Panc1 (cell line): Measurements from ENCODE around the gene KCNIP4.

Experiments
- TCF7L2 ChIP-seq: IDR thresholded peaks from 2 replicates; pipeline ENCODE4 v1.6.1; 2011; ENCODE audit warnings: mild to moderate bottlenecking, low read depth, low read length, inconsistent platforms
- TF ChIP-seq, protein P1 (sequence below): fragments of 450-650 bp; IDR thresholded peaks from 2 replicates; pipeline ENCODE4 v1.5.1; 2017; ENCODE audit warnings: mild to moderate bottlenecking
- TF ChIP-seq, protein P2 (sequence below), 2 experiments: IDR thresholded peaks; 2 replicates each; pipeline ENCODE4 v1.6.1; 2011 to 2012; ENCODE audit warnings: low read depth in 2 of 2, control low read depth in 1 of 2, low read length in 1 of 2, mild to moderate bottlenecking in 1 of 2, moderate library complexity in 1 of 2; ENCODE audit not compliant: insufficient read depth in 1 of 2

GRCh38 chr4:21753084-21753760 lies 195.3 kb downstream of the KCNIP4 start:
- TF ChIP-seq, protein P1, sequence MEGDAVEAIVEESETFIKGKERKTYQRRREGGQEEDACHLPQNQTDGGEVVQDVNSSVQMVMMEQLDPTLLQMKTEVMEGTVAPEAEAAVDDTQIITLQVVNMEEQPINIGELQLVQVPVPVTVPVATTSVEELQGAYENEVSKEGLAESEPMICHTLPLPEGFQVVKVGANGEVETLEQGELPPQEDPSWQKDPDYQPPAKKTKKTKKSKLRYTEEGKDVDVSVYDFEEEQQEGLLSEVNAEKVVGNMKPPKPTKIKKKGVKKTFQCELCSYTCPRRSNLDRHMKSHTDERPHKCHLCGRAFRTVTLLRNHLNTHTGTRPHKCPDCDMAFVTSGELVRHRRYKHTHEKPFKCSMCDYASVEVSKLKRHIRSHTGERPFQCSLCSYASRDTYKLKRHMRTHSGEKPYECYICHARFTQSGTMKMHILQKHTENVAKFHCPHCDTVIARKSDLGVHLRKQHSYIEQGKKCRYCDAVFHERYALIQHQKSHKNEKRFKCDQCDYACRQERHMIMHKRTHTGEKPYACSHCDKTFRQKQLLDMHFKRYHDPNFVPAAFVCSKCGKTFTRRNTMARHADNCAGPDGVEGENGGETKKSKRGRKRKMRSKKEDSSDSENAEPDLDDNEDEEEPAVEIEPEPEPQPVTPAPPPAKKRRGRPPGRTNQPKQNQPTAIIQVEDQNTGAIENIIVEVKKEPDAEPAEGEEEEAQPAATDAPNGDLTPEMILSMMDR = no peak
- TF ChIP-seq, protein P2, sequence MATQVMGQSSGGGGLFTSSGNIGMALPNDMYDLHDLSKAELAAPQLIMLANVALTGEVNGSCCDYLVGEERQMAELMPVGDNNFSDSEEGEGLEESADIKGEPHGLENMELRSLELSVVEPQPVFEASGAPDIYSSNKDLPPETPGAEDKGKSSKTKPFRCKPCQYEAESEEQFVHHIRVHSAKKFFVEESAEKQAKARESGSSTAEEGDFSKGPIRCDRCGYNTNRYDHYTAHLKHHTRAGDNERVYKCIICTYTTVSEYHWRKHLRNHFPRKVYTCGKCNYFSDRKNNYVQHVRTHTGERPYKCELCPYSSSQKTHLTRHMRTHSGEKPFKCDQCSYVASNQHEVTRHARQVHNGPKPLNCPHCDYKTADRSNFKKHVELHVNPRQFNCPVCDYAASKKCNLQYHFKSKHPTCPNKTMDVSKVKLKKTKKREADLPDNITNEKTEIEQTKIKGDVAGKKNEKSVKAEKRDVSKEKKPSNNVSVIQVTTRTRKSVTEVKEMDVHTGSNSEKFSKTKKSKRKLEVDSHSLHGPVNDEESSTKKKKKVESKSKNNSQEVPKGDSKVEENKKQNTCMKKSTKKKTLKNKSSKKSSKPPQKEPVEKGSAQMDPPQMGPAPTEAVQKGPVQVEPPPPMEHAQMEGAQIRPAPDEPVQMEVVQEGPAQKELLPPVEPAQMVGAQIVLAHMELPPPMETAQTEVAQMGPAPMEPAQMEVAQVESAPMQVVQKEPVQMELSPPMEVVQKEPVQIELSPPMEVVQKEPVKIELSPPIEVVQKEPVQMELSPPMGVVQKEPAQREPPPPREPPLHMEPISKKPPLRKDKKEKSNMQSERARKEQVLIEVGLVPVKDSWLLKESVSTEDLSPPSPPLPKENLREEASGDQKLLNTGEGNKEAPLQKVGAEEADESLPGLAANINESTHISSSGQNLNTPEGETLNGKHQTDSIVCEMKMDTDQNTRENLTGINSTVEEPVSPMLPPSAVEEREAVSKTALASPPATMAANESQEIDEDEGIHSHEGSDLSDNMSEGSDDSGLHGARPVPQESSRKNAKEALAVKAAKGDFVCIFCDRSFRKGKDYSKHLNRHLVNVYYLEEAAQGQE (IDR thresholded peaks at IDR 0.05; ENCODE audit: insufficient read depth in 1 of 2, low read depth in 2 of 2, low read length in 1 of 2) = no peak
- no peak for TF ChIP-seq TCF7L2
